NT2/D1 (cell line): ENCODE data around the gene KLRC4.
"Not testable (repeated sequence)": the region's sequence is repeated elsewhere in the genome, so short reads cannot be mapped to it uniquely, and the experiment has no call there.

ENCODE experiments used
- DNase-seq: peaks from one replicate; pipeline ENCODE4 v3.0.0-alpha.2; 2011; ENCODE audit warnings: low read depth, low spot score
- H3K27me3 ChIP-seq: 2 replicates; pipeline ENCODE4 v1.6.0; 2011; ENCODE audit warnings: mild to moderate bottlenecking; ENCODE audit not compliant: insufficient read length, insufficient read depth
- H3K36me3 ChIP-seq: 2 replicates; pipeline ENCODE4 v1.6.1; 2011; ENCODE audit warnings: mild to moderate bottlenecking, low read length, mixed read lengths; ENCODE audit not compliant: insufficient read depth, insufficient read length
- H3K4me1 ChIP-seq: 2 replicates; pipeline ENCODE4 v1.5.1; 2011; ENCODE audit not compliant: insufficient read depth, insufficient read length
- H3K4me3 ChIP-seq: 2 replicates; pipeline ENCODE4 v1.5.1; 2011; ENCODE audit warnings: low read depth; ENCODE audit not compliant: insufficient read length
- H3K9ac ChIP-seq: 2 replicates; pipeline ENCODE4 v1.6.0; 2011; ENCODE audit warnings: low read depth; ENCODE audit not compliant: insufficient read length
- H3K9me3 ChIP-seq: 2 replicates; pipeline ENCODE4 v1.5.1; 2011; ENCODE audit warnings: mild to moderate bottlenecking, low read length; ENCODE audit not compliant: insufficient read depth
- SUZ12 ChIP-seq: IDR thresholded peaks from 2 replicates; pipeline ENCODE4 v1.6.1; 2011; ENCODE audit not compliant: insufficient read length, insufficient read depth; ENCODE audit errors: extremely low read depth
- YY1 ChIP-seq: IDR thresholded peaks from 2 replicates; pipeline ENCODE4 v1.6.1; 2011; ENCODE audit not compliant: insufficient read length, insufficient read depth
- ZNF274 ChIP-seq: IDR thresholded peaks from 2 replicates; pipeline ENCODE4 v1.6.1; 2011; ENCODE audit warnings: mild to moderate bottlenecking, low read depth, low read length

KLRC4 gene

DNA sequence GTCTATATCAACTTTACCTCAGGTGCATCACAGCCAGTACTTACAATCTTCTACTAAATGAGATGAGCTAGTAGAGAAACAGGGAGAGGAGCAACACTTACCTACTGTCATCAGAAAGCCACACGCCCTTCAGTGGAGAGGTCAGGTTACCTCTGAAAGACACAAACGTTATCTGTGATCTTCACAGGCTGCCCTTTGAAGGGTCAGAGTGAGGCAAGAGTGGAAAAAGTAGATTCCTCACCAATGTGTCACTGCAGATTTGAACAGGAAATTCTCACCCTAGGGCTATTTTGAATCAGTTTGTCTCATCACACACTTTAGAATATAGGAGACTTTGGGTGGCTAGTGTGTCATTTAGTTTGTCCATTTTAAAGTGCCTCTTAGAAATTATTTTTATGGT, 28.0 kb upstream of the KLRC4 start:
- not testable (repeated sequence) for H3K4me1 ChIP-seq, H3K4me3 ChIP-seq

DNA sequence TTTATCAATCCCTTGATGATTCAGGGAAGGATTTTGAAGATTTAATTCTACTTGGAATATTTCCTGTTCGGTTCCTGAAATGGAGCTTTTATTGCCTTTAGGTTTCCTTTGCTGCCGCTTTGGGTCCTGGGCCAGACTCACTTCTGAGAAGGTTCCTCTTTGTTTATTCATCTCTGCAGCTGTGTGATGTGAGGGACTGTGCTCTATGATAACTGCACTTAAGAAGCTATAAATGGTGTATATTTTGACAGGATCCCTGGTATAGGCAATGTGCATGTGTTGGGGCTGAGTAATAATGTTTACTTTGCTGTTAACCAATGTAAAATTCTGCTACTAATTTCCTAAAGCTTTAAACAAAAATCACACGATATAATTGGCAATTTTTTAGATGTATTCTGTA, 26.3 kb upstream of the KLRC4 start, which contains the start of gene KLRC2:
KLRC2 (minus strand) TSS at position 195 of the 400 bp plus-strand sequence; CDS start at position 171, 24 bp downstream.
- not testable (repeated sequence) for H3K4me1 ChIP-seq, DNase-seq, H3K9me3 ChIP-seq, H3K4me3 ChIP-seq, H3K9ac ChIP-seq, H3K36me3 ChIP-seq, H3K27me3 ChIP-seq

More for the DNA sequence above, 28.0 kb upstream of the KLRC4 start:
- not testable (repeated sequence) for DNase-seq, H3K9ac ChIP-seq, H3K36me3 ChIP-seq, H3K27me3 ChIP-seq, H3K9me3 ChIP-seq

DNA sequence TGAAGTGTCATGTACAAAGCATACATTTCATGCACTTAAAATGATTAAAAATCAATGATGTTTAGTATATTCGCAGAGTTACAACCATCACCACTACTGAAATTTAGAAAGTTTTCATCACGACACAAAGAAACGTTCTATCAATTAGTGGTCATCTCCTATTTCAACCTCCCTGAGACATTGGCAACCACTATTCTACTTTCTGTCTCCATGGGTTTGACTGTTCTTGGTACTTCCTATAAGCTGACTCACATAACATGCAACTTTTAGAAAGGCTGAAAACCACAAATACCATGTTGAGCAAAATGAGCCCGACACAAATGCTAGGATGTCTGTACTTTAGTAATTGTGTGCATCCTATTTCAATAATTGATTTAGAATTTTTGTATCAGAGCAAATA, 21.1 kb upstream of the KLRC4 start:
- not testable (repeated sequence) for H3K9ac ChIP-seq, H3K36me3 ChIP-seq, H3K4me3 ChIP-seq, H3K27me3 ChIP-seq, H3K9me3 ChIP-seq, DNase-seq, H3K4me1 ChIP-seq

DNA sequence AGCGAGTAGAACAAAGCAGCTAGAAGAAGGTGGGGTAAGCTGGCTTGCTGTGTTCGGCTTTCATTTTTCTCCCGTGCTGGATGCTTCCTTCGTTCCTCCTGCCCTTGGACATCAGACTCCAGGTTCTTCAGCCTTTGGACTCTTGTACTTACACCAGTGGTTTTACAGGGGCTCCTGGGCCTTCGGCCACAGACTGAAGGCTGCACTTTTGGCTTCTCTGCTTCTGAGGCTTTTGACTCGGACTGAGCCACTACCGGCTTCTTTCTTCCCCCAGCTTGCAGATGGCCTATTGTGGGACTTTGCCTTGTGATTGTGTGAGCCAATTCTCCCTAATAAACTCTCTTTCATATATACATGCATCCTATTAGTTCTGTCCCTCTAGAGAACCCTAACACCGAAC, 16.4 kb upstream of the KLRC4 start:
- not testable (repeated sequence) for DNase-seq, H3K4me3 ChIP-seq, H3K9ac ChIP-seq, H3K4me1 ChIP-seq, H3K9me3 ChIP-seq, H3K27me3 ChIP-seq, H3K36me3 ChIP-seq

DNA sequence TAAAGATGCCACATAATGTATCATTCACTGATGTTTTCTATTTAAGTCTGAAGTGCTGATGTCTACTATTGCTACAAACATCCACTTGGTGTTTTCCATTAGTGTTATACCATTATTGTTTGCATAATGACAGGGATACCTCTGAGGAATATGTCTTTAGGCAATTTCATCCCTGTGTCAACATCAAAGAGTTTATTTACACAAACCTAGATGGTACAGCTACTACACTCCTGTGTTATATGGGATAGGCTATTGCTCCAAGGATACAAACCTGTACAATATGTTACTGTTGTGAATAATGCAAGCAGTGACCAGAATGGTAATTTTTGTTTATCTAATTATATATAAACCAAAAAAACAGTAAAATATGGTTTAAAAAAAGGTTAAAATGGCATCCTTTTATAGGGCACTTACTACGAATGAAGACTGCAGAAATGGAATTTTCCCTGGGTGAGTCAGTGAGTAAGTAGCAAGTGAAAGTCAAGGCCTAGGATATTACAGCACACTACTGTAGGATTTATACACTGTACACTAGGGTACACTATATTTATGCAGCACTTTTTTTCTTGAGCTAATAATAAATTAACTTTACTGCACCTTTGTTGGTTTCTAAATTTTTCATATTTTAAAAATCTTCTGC, 14.8 kb upstream of the KLRC4 start:
- not testable (repeated sequence) for H3K9ac ChIP-seq, H3K4me1 ChIP-seq, H3K27me3 ChIP-seq, DNase-seq, H3K36me3 ChIP-seq, H3K9me3 ChIP-seq, H3K4me3 ChIP-seq

DNA sequence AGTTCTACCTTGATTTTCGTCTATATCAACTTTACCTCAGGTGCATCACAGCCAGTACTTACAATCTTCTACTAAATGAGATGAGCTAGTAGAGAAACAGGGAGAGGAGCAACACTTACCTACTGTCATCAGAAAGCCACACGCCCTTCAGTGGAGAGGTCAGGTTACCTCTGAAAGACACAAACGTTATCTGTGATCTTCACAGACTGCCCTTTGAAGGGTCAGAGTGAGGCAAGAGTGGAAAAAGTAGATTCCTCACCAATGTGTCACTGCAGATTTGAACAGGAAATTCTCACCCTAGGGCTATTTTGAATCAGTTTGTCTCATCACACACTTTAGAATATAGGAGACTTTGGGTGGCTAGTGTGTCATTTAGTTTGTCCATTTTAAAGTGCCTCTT, 12.6 kb upstream of the KLRC4 start:
- H3K4me3 ChIP-seq, H3K27me3 ChIP-seq, H3K9me3 ChIP-seq, DNase-seq, H3K4me1 ChIP-seq, H3K36me3 ChIP-seq, H3K9ac ChIP-seq: not testable (repeated sequence)

DNA sequence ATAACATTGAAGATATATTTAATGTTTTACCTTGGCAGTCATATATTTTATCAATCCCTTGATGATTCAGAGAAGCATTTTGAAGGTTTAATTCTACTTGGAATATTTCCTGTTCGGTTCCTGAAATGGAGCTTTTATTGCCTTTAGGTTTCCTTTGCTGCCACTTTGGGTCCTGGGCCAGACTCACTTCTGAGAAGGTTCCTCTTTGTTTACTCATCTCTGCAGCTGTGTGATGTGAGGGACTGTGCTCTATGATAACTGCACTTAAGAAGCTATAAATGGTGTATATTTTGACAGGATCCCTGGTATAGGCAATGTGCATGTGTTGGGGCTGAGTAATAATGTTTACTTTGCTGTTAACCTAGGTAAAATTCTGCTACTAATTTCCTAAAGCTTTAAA, 10.8 kb upstream of the KLRC4 start, which contains the start of gene KLRC3:
KLRC3 (minus strand) TSS at position 262 of the 400 bp plus-strand sequence; CDS start at position 217, 45 bp downstream.
- H3K36me3 ChIP-seq, H3K4me3 ChIP-seq, H3K9ac ChIP-seq, H3K4me1 ChIP-seq, H3K9me3 ChIP-seq, DNase-seq, H3K27me3 ChIP-seq: not testable (repeated sequence)

DNA sequence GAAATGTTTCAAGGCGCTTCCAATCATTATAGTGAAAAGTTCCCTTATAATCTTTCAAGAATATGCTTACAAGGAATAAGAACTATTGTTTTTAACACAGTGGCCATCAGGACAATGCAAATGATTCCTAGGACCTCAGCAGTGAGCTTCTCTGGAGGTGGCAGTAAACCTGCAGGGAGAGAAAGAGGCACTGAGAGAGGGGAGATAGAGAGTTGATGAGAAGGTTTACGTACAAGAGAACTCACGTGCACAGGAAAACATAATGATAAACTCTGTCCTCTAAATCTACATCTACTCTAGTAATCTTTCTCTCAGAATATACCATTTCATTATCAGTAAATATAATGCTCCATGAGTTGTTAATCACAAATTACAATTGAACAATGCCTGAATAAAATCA, 715 bp downstream of the KLRC4 start:
- no peak for DNase-seq

DNA sequence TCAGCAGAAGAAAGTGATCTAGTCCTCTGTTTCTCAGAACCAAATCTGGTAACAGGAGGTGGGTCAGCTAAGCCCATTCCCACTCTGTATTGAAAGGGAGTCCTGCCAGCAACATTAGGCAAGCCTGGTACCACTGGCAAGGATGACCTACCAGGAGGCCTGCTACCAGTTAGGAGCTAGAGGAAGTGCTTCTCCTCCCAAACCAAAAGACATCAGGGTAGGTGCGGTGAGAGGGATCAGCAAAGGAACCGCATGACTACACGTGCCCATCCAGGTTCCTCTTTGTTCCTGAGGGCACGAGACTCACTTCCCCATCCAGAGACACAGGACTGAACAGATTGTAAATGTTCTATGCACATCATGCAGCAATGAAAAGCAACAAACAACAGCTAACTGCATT, 2.8 kb downstream of the KLRC4 start:
- TF ChIP-seq ZNF274 (no peak), YY1 (no peak), SUZ12 (no peak)
- no peak for DNase-seq
- H3K9ac ChIP-seq: no peak overlapping the region
- no peaks in the 10 kb centered on the region for H3K27me3 ChIP-seq
- H3K36me3 ChIP-seq: no peaks in the 10 kb centered on the region
- no peaks in the 10 kb centered on the region for H3K4me1 ChIP-seq
- H3K9me3 ChIP-seq: peaks cover 5% of the 10 kb centered on the region; the same call in 1 of the 2 replicates
- H3K4me3 ChIP-seq: no peak overlapping the region

More for the DNA sequence above, 715 bp downstream of the KLRC4 start:
- Histone ChIP-seq H3K4me1 (no peaks in the 10 kb centered on the region), H3K27me3 (no peaks in the 10 kb centered on the region), H3K36me3 (no peaks in the 10 kb centered on the region), H3K9me3 (peaks cover 5% of the 10 kb centered on the region; the same call in 1 of the 2 replicates), H3K4me3 (no peak overlapping the region), H3K9ac (no peak overlapping the region)
- TF ChIP-seq YY1 (no peak), ZNF274 (no peak), SUZ12 (no peak)
